NOMO-1 treated with dmso at 0.1 percent for 144 hours (cell line): ENCODE results near the gene KANSL1.
"Not testable (repeated sequence)": the region's sequence is repeated elsewhere in the genome, so short reads cannot be mapped to it uniquely, and the experiment has no call there.

ENCODE experiments used
- DNase-seq: peaks from one replicate; lab custom pipeline; 2025; ENCODE audit not compliant: unreplicated experiment; lab: John Stamatoyannopoulos, UW

The KANSL1 gene

GRCh38 chr17:46193626-46194392, 580 bp upstream of the KANSL1 start:
- peak; percentile 91 for DNase-seq

DNA sequence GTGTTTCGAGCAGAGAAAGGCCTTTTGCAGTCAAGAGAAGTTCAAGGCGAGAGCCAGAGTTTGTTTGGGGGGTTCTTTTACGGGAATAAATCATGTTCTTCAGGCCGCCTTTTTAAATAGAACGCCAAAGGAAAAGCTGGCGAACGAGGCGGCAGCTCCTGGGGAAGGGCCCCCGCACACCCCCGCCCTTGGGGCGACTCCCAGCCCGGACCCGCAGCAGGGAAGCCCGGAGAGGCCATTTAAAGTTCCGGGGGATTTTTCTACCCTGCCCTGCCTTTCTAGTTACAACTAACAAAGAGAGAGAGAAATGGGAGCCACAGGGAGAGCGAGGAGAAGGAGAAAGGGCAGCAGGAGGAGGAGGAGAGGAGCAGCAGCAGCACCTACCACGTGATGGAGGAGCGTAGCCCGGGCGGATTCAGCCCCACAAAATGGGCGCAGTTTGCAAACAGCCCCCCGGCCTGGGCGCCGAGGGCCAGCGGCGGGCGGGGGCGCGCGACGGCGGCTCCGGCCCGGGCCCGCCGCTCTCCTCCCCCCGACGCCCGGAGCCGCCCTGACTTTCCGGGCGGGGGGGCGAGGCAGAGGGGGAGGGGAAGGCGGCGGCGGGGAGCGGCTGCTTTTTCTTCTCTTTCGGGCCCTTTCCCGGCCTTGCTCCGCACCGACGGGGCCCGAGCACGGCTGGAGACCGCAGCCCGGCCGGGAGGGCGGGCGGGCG, 634 bp downstream of the KANSL1 start:
- DNase-seq, result peak; percentile 49

GRCh38 chr17:46192189-46192438, 1.1 kb downstream of the KANSL1 start:
- DNase-seq, result no peak

GRCh38 chr17:46191322-46192188, 1.7 kb downstream of the KANSL1 start:
- peak; percentile 65 for DNase-seq

DNA sequence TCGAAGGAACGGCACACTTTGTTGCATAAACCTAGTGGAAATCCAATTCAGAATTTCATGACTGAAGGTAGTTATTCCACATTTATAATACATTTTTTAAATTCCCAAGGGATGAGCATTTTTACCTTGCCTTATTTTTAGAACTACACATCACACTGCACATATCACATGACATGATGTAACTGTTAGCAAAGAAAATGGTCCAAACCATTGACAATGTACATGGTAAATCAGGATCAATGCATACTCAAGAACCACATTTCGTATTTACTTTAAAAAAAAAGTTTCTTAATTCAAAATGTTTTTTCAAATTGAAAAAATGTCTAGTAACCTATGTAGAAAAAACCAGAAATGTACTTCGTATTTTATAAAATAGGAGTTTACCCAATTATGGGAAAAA, 2.5 kb downstream of the KANSL1 start:
- no peak for DNase-seq

- DNase-seq, result peak; percentile 9
Measured at GRCh38 chr17:46186827-46187235, 6.4 kb downstream of the KANSL1 start.

DNA sequence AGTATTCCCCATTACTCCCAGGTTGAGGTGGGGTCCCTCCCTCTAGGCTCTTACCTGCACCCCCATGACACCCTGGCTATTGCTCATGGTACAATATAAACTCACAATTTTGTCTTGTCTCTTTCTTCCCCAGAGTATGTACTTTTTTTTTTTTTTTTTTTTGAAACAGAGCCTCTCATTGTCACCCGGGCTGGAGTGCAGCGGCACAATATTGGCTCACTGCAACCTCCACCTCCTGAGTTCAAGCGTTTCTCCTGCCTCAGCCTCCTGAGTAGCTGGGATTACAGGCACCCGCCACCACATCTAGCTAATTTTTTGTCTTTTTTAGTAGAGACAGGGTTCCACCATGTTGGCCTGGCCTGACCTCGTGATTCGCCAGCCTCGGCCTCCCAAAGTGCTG, 8.5 kb downstream of the KANSL1 start:
- no peak for DNase-seq

GRCh38 chr17:46183383-46183782, 9.8 kb downstream of the KANSL1 start:
- DNase-seq, result not testable (repeated sequence)

DNA sequence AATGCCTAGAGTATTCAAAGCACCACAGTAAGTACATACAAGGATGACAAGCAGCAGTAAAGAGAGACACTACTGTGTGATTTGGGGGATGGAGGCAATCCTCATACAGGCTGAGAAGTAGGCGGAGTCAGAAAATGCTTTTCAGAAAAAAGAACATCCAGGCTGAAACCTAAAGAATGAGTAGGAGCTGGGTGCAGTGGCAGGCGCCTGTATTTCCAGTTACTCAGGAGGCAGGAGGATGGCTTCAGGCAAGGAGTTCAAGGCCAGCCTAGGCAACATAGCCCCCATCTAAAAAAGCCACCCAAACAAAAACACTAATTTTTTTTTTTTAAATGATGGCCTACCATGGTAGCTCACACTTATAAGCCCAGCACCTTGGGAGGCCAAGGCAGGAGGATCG, 10.3 kb downstream of the KANSL1 start:
- no peak for DNase-seq

DNA sequence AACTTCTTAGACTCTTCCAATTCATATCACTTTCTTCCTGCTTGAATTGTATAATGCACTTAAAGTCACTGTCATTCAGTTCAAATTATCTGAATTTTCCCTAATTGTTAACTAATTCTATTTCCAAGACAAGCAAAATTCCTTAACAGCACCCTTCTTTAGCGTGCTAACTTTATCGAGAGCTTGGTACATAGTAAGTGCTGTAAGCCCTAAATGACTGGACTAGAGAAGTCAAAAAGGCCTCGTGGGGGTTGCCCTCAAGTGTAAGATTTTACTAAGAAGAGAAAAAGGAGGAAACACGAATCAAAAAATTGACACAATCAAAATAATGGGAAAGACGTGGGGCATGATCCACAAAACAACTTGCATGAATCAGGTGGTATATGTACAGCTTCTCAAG, 11.3 kb downstream of the KANSL1 start:
- no peak for DNase-seq

DNA sequence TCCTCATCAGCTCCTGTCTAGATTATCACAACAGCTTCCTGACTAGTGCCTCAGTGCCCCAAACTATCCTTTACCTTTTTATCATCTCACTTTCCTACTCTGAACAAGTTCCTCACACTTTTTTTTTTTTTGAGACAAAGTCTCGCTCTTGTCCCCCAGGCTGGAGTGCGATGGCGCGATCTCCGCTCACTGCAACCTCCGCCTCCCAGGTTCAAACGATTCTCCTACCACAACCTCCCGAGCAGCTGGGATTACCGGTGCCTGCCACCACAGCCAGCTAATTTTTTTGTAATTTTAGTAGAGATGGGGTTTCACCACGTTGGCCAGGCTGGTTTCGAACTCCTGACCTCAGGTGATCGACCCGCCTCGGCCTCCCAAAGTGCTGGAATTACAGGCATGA, 11.9 kb downstream of the KANSL1 start:
- DNase-seq, result not testable (repeated sequence)

GRCh38 chr17:46180892-46181274, 12.3 kb downstream of the KANSL1 start:
- no peak for DNase-seq

- DNase-seq, result not testable (repeated sequence)
Measured at GRCh38 chr17:46180185-46180891, 12.9 kb downstream of the KANSL1 start.

- DNase-seq, result peak; percentile 84
Measured at GRCh38 chr17:46179375-46179999, 13.7 kb downstream of the KANSL1 start.

DNA sequence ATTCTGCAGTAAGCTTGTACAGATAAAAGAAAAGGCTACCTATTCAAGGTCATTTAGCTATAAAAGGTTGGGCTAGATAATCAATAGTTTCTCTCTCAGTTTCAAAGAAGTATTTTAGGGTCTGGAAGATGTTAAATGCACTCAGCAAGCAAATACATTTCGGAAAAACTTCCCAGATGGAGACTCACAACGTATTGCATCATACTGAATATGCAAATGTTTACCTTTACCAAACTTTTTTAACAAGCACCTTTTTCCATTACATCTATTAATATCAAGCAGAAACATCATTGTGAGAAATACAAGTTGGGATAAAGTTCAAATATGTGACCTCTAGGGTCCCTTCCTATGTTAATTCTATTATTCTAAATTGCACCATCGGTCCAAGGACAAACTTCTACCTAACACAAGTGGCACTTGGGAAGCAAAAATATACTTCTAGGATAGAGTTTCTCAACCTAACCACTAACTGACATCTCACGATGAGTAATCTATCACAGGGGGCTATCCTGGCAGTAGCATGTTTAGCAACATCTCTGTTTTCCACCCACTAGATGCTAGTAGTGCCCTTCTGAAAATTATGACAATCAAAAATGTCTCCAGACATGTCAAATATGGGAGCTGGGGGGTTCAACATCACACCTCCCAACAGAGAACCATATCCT, 14.5 kb downstream of the KANSL1 start:
- no peak for DNase-seq

GRCh38 chr17:46176975-46177374, 16.3 kb downstream of the KANSL1 start:
- no peak for DNase-seq

DNA sequence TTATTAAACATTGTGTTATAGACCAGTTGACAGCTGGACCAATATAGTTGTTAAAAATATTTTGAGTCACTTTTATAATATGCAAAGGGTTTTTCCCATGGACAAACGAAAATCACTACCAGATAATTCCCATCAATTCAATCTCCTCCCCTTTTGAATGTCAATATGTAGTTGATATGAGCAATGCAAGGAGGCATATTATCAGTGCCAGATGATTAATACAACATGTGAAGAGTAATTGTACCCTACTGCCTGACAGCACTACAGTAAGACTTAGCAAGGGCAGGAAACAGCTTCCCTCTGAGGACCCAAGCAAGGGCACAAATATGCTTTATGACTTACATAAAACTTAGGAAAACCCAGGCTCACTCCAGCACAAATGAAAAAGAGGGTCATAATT, 17.3 kb downstream of the KANSL1 start:
- no peak for DNase-seq

GRCh38 chr17:46173153-46173552, 20.1 kb downstream of the KANSL1 start:
- no peak for DNase-seq

- no peak for DNase-seq
Measured at GRCh38 chr17:46171939-46172338, 21.3 kb downstream of the KANSL1 start.
